ENCODE data around the gene WWC1. TPM values are rescaled to one million over a fixed set of nuclear protein-coding genes. Genes with fewer than 3 reads are reported as not detected.
A peak's percentile ranks its signal among the peaks of the same experiment; 100 is the strongest.

The WWC1 gene
- total RNA-seq, 1 donor from 2014 or later, result 1.2 TPM

DNA sequence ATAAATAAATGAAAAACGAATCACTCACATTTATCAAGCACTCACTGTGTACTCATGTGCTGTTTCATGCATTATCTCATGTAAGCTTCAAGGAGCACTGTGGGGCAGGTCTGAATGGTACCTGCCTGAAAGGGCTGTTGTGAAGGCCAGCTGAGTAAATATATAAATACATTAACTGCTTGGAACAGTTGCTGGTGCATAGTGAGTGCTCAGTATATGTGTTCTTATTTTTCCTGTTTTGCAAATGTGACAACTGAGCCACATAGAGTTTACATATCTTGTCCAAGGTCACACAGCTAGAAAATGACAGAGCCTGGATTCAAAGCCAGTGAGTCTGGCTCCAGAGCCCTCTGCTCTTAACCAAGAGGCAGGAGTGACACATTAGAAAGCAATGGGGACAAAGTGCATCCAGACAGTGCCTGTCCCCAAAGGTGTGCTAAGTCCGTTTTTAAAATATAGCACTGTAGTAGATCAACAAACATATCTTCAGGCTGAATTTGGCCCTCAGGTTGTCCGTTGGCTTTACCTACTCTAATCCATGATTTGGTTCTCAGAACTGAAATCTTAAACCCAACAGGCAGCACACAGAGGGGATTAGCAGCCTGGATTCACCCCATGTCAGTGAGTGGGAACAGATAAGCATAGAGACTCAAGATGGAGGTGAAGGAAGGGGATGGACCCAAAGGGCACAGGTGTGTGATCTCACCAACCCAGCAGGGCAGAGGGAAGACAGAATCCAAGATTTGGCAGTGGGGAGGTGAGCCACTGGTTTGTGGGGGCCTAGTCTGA lies 70.8 kb downstream of the WWC1 start:
- no peak for DNase-seq (ENCODE audit: low spot score)

GRCh38 chr5:168364151-168364661 lies 72.8 kb downstream of the WWC1 start:
- DNase-seq (ENCODE audit: low spot score), result no peak

DNA sequence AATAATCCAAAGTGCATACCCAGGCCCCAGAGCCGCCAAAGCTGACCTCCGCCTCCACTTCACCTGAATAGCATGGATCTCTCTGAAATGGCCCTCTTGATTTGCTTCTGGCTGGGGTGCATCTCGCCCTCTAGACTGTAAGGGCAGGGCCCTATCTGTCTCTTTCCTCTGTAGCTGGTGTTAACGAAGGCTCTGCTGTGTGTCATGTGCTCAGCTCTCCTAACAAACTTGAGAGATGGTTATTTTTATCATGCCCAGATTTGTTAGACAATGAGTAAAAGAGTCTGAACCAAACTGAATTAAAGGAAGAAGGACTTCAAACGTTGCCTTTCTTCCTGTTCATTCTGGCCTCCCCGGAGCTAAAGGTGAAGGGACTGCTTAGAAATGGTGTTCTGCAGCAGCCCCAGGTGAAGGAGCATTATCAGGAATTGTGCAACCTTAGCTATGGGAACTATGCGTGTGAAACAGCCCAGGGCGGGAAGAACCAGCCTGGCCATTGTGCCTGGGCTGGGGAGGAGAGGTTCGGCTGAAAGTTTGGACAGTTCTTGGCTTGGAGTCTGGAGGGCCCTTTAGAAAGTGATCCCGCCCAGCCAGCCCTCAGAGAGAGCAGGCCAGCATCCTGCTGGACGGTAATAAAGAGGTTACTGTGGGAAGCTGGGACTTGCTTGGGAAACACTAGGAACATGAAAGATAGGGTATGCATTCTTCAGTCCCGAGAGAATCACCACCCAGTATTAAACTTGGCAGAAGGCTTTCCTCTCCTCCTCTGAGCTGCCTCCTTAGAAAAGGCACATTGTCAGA lies 73.5 kb downstream of the WWC1 start:
- DNase-seq (ENCODE audit: low spot score), result peak; percentile 15

GRCh38 chr5:168365581-168366081 lies 74.2 kb downstream of the WWC1 start:
- DNase-seq (ENCODE audit: low spot score), result peak; percentile 46

- DNase-seq (ENCODE audit: low spot score), result peak; percentile 31
Measured at GRCh38 chr5:168366116-168366515, 74.7 kb downstream of the WWC1 start.

GRCh38 chr5:168368854-168369253 lies 77.4 kb downstream of the WWC1 start:
- no peak for DNase-seq (ENCODE audit: low spot score)

GRCh38 chr5:168370831-168371230 lies 79.4 kb downstream of the WWC1 start:
- DNase-seq (ENCODE audit: low spot score), result no peak

DNA sequence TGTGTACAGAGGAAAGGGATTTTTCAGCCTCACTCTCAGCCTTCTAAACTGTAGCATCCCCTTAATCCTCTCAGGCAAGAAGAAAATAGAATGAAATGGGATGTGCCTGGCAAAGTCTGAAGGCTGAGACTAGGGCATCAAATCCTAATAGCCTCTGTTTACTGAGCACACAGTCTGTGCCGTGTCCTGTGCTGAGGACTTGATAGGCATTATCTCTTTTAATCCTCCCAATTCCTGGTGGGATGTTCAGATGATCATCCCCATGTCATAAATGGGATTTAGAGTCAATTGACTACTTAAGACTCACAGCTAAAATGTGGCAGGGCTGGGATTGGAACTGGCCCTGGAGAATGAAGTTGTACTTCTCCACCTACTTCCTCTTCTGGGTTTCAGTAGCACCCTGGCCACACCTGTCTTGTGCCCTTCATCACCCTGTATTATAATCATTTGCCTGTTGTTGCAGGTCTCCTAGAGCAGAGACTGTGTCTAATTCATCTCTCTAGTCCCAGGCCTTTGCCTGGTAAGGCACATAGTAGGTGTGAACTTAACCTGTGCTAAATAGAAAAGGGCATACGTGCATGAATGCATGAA lies 81.0 kb downstream of the WWC1 start:
- no peak for DNase-seq (ENCODE audit: low spot score)

GRCh38 chr5:168374532-168374931 lies 83.1 kb downstream of the WWC1 start:
- no peak for DNase-seq (ENCODE audit: low spot score)

DNA sequence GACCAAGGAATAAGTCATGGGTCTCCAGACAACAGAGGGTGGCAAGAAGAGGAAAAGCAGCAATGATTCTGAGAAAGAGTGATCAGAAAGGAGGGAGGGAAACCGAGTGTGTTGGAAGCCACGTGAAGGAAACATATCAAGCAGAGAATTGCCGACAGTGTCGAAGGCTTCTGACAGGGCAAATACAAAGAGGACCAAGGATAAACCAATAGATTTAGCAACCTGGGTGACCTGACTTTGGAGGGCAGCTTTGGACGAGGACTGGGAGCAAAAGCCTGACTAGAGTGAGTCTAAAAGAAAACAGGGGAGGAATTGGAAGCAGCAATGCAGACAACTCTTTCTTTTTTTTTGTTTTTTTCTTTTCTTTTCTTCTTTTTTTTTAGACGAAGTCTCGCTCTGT lies 83.8 kb downstream of the WWC1 start:
- DNase-seq (ENCODE audit: low spot score), result no peak

DNA sequence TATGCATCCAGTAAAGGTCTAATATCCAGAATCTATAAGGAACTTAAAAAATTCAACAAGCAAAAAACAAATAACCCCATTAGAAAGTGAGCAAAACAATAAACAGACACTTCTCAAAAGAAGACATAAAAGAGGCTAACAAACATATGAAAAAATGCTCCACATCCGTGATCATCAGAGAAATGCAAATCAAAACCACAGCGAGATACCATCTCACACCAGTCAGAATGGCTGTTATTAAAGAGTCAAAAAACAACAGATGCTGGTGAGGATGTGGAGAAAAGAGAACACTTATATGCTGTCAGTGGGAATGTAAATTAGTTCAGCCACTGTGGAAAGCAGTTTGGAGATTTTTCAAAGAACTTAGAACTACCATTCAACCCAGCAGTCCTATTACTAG lies 86.1 kb downstream of the WWC1 start:
- no peak for DNase-seq (ENCODE audit: low spot score)

DNA sequence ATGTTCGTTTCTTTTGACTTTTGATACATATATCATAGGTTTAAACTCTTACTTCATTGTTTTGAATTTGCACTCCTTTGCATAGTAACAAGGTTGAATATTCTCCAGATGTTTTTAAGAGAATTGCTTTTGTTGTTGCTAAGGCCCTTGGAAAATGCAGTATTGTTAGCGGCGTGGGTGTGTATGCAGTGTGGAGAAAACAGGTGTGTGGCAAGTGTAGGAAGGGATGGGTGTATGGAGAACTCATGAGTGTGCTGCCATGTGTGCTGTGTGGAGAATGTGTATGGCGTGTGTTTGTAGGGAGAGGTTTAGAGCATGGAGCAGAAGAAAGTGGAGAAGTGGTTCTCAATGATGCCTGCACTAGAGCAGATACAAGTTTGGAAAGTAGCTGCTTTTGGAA lies 87.3 kb downstream of the WWC1 start:
- DNase-seq (ENCODE audit: low spot score), result no peak

DNA sequence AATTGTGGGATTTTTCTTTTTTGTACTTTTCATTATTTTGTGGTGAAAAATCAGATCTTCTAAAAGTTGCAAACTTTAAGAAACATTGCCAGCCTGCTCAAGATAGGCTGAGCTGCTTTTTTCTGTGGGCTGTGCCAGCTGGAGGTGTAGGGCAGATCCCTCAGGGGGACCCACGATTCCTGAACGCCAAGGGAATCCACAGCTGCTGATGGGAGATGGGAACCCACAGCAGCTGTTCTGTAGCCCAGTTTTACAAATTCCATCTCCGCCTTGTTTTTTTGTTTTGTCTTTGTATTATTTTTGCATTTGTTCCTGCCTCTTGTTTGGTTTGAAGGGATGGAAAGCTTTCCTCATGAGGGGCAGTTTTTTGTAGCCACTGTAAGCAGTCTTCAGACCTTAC lies 91.0 kb downstream of the WWC1 start:
- DNase-seq (ENCODE audit: low spot score), result no peak

DNA sequence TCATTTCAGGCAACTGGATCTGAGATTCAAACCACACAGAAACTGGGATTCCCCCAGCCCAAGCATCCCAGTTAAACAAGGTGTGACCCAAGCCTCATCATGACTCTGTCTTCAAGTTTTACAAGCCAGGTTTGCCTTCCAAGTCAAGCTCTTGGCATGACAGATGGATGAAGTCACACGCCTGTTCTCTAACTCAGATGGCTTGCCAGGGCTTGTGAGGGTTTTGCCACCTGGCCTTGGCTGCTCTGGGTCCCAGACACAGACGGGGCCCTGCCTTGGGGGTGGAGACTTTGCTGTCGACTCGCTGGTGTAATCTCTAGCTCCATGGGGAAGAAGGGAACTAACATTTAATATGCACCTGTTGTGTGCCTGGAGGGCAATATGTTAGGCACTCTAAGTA lies 99.0 kb downstream of the WWC1 start:
- no peak for DNase-seq (ENCODE audit: low spot score)

DNA sequence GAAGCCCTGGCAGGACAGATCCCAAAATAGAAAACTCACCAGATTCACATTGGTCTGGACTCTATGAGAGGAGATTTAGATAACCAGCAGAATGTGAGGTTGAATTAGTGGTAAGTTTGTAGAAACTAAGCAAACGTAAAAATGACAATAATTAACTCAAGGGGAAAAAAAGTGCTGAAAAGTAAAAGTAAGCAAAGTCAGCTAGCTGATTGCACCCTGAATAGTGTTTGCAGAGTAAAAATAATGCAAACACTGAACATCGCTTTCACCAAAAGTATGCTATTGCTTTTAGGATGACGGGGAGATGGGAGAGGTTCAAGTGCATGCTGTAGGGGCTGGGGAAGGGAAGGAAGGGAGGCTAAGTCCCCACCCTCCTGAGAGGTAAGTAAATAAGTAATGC lies 102.3 kb downstream of the WWC1 start:
- DNase-seq (ENCODE audit: low spot score), result no peak

- no peak for DNase-seq (ENCODE audit: low spot score)
Measured at GRCh38 chr5:168400429-168401220, 109.2 kb downstream of the WWC1 start.

- DNase-seq (ENCODE audit: low spot score), result no peak
Measured at GRCh38 chr5:168401226-168401625, 109.8 kb downstream of the WWC1 start.

GRCh38 chr5:168401880-168402279 lies 110.4 kb downstream of the WWC1 start:
- DNase-seq (ENCODE audit: low spot score), result peak; percentile 53

GRCh38 chr5:168404365-168404764 lies 112.9 kb downstream of the WWC1 start:
- peak; percentile 83 for DNase-seq (ENCODE audit: low spot score)

DNA sequence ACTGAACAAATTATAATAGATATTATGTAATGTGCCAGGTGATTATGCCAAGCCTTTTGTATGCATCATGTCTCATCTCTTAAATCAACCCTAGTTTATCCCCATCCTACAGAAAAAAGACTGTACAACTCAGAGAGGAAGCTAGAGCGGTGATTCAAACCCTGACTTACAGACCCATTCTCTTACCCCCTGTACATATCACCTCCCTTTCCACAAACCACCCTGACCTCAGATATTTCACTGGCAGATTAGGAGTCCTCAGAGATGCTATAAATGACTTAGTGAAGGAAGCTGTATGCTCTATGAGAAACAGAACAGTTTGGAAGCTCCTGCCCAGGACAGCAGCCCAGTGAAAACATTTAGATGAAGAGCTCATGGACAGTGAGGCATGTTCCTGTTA lies 115.8 kb downstream of the WWC1 start:
- DNase-seq (ENCODE audit: low spot score), result peak; percentile 35

- peak; percentile 76 for DNase-seq (ENCODE audit: low spot score)
Measured at GRCh38 chr5:168408561-168409305, 117.3 kb downstream of the WWC1 start.

All from umbilical cord (tissue), 2 donors.